ENCODE results near the gene SRL.

The SRL gene

DNA sequence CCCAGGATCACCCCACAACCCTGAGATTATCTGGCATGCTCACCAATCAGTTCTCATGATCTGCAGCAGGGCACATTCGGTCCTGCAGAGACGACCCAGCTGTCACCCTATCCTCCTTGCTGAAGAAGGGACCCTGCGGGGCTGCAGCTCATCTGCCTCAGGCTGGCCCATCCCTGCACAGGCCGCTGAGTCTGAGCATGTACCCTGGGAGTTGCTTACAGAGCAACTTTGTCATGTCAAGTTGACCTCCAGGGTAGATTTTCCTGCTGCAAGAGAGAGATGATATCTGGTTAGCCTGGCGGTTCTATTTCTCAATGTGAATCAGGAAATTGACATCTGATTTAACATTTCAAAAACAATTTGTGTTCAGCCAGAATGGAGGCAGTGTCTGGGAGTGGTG, 89.6 kb downstream of the SRL start:
- Histone ChIP-seq H3K36me3 (no peaks in the 10 kb centered on the region), H3K4me1 (0 out of 2 replicates have a peak, but pooled peaks cover 3% of the 10 kb centered on the region), H3K4me3 (ENCODE audit: low read depth, low read length) (no peak overlapping the region), H3K27me3 (no peaks in the 10 kb centered on the region), H3K9me3 (no peaks in the 10 kb centered on the region; the same call in 1 of the 2 replicates)
- no peak for TF ChIP-seq CTCF (IDR thresholded peaks at IDR 0.05; ENCODE audit: low read depth, low read length)
- DNase-seq: peak; percentile 39

DNA sequence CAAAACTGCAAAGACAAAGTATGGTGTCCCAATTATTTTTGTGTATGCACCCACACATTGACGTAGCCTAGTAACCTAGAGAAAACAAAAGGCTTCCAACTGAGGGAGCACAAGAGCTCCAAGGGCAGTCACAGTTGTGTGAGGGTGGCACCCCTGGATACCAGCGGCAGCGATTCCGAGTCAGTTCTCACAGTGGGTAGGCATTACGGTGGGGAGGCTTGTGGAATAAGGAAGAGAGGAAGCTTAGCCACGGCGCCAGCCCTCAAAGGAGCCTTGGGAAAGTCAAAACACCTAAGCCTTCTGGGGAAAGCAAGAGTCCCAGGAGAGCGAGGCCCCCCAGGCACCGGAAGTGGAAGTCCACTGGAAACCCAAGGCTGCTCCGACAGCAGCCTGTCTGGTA, 94.6 kb downstream of the SRL start:
- Histone ChIP-seq H3K27me3 (no peaks in the 10 kb centered on the region), H3K4me3 (ENCODE audit: low read depth, low read length) (no peak overlapping the region), H3K4me1 (0 out of 2 replicates have a peak, but pooled peaks cover 2% of the 10 kb centered on the region), H3K9me3 (no peaks in the 10 kb centered on the region), H3K36me3 (no peaks in the 10 kb centered on the region)
- no peak for TF ChIP-seq CTCF (IDR thresholded peaks at IDR 0.05; ENCODE audit: low read depth, low read length)
- DNase-seq: no peak

DNA sequence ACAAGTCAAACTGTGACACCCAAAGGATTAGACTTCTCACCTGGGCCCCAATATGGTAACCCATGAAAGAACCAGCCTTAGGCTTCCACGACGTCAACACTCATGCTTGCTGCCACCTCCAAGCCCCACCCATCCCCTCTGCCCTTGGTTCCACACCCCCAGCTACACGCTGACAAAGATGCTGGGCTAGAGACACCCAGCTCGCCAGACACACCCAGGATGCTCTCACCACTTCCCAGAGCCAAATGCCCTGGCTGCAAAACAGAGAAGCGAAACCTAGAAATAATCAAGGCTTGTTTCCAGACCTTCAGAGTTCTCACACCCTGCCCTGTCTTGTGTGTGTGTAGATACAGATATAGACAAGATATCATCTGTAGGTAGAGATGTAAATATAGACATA, 99.6 kb downstream of the SRL start:
- Histone ChIP-seq H3K9me3 (no peaks in the 10 kb centered on the region; the same call in 1 of the 2 replicates), H3K27me3 (no peaks in the 10 kb centered on the region), H3K4me3 (ENCODE audit: low read depth, low read length) (no peak overlapping the region), H3K36me3 (no peaks in the 10 kb centered on the region), H3K4me1 (no peaks in the 10 kb centered on the region)
- no peak for TF ChIP-seq CTCF (IDR thresholded peaks at IDR 0.05; ENCODE audit: low read depth, low read length)
- DNase-seq: no peak

- Histone ChIP-seq H3K36me3 (no peaks in the 10 kb centered on the region), H3K9me3 (no peaks in the 10 kb centered on the region; the same call in 1 of the 2 replicates), H3K4me1 (no peaks in the 10 kb centered on the region), H3K4me3 (ENCODE audit: low read depth, low read length) (no peak overlapping the region), H3K27me3 (no peaks in the 10 kb centered on the region)
- no peak for DNase-seq
- TF ChIP-seq CTCF (IDR thresholded peaks at IDR 0.05; ENCODE audit: low read depth, low read length): no peak
Observed at GRCh38 chr16:4141604-4142003, 100.3 kb downstream of the SRL start.

- no peak for DNase-seq
- H3K4me3 ChIP-seq (ENCODE audit: low read depth, low read length): no peak overlapping the region
- no peaks in the 10 kb centered on the region for H3K4me1 ChIP-seq
- TF ChIP-seq CTCF (IDR thresholded peaks at IDR 0.05; ENCODE audit: low read depth, low read length): no peak
- H3K27me3 ChIP-seq: no peaks in the 10 kb centered on the region
- H3K36me3 ChIP-seq: no peaks in the 10 kb centered on the region
- H3K9me3 ChIP-seq: no peaks in the 10 kb centered on the region; the same call in 1 of the 2 replicates
Observed at GRCh38 chr16:4140652-4141051, 101.2 kb downstream of the SRL start.

DNA sequence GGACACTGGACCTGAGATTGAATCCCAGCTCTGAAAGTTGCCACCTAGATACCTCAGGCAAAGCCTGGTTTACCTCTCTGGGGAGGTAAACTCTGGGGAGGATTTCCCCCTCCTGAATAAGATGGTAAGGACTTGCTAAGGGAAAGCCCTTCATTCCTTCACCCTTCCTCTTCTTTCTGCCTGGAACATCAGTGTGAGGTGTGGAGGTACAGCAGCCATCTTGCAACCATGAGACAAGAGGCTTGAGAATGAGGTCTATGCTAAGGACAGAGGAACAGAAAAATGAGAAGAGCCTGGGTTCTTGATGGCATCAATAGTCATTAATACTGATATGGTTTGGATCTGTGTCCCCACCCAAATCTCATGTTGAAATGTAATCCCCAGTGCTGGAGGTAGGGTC, 101.9 kb downstream of the SRL start:
- Histone ChIP-seq H3K27me3 (no peaks in the 10 kb centered on the region), H3K9me3 (no peaks in the 10 kb centered on the region; the same call in 1 of the 2 replicates), H3K4me3 (ENCODE audit: low read depth, low read length) (no peak overlapping the region), H3K36me3 (no peaks in the 10 kb centered on the region), H3K4me1 (no peaks in the 10 kb centered on the region)
- no peak for TF ChIP-seq CTCF (IDR thresholded peaks at IDR 0.05; ENCODE audit: low read depth, low read length)
- DNase-seq: no peak

Data from BE2C (cell line).